NCI-H2029 treated with DMSO at 0.1 percent for 48 hours (cell line): ENCODE results near the gene CAMK4.

Source experiments
- DNase-seq: peaks from one replicate; lab custom pipeline; 2025; lab: John Stamatoyannopoulos, UW

The CAMK4 gene

GRCh38 chr5:111223787-111224560, at the start of gene CAMK4:
TSS of gene CAMK4 (plus strand) at chr5:111224384. CDS start at chr5:111224484, 100 bp downstream.
- DNase-seq = no peak

GRCh38 chr5:111183064-111183463, 41.1 kb upstream of the CAMK4 start:
- DNase-seq = no peak

- DNase-seq = no peak
Observed at GRCh38 chr5:111187079-111187478, 37.1 kb upstream of the CAMK4 start.

GRCh38 chr5:111194053-111194452, 30.1 kb upstream of the CAMK4 start:
- DNase-seq = no peak

- DNase-seq = no peak
Observed at GRCh38 chr5:111194925-111195324, 29.3 kb upstream of the CAMK4 start.

- DNase-seq = no peak
Observed at GRCh38 chr5:111197523-111197922, 26.7 kb upstream of the CAMK4 start.

- DNase-seq = no peak
Observed at GRCh38 chr5:111198281-111198966, 25.8 kb upstream of the CAMK4 start.

GRCh38 chr5:111200828-111201227, 23.4 kb upstream of the CAMK4 start:
- DNase-seq = no peak

- DNase-seq = no peak
Observed at GRCh38 chr5:111201705-111202104, 22.5 kb upstream of the CAMK4 start.

- DNase-seq = no peak
Observed at GRCh38 chr5:111211341-111211740, 12.8 kb upstream of the CAMK4 start.

GRCh38 chr5:111214052-111214742, 10.0 kb upstream of the CAMK4 start:
- no peak for DNase-seq

- no peak for DNase-seq
Observed at GRCh38 chr5:111215971-111216370, 8.2 kb upstream of the CAMK4 start.

- no peak for DNase-seq
Observed at GRCh38 chr5:111221139-111221538, 3.0 kb upstream of the CAMK4 start.

- DNase-seq = no peak
Observed at GRCh38 chr5:111223101-111223786, 940 bp upstream of the CAMK4 start.

GRCh38 chr5:111224561-111225345, 569 bp downstream of the CAMK4 start:
- no peak for DNase-seq

- DNase-seq = no peak
Observed at GRCh38 chr5:111225926-111226325, 1.7 kb downstream of the CAMK4 start.

GRCh38 chr5:111226556-111226955, 2.4 kb downstream of the CAMK4 start:
- no peak for DNase-seq

GRCh38 chr5:111227226-111227782, 3.1 kb downstream of the CAMK4 start:
- DNase-seq = no peak

GRCh38 chr5:111227801-111228200, 3.6 kb downstream of the CAMK4 start:
- no peak for DNase-seq

GRCh38 chr5:111228520-111229220, 4.5 kb downstream of the CAMK4 start:
- DNase-seq = no peak
